GM21786 (cell line): Measurements from ENCODE around the gene PIWIL4.
"Not testable (repeated sequence)": the region's sequence is repeated elsewhere in the genome, so short reads cannot be mapped to it uniquely, and the experiment has no call there.

ENCODE experiments used
- ATAC-seq: cut with Tn5 transposase; IDR thresholded peaks from one replicate; pipeline ENCODE4 v1.9.1; 2021; ENCODE audit not compliant: unreplicated experiment

PIWIL4 gene

DNA sequence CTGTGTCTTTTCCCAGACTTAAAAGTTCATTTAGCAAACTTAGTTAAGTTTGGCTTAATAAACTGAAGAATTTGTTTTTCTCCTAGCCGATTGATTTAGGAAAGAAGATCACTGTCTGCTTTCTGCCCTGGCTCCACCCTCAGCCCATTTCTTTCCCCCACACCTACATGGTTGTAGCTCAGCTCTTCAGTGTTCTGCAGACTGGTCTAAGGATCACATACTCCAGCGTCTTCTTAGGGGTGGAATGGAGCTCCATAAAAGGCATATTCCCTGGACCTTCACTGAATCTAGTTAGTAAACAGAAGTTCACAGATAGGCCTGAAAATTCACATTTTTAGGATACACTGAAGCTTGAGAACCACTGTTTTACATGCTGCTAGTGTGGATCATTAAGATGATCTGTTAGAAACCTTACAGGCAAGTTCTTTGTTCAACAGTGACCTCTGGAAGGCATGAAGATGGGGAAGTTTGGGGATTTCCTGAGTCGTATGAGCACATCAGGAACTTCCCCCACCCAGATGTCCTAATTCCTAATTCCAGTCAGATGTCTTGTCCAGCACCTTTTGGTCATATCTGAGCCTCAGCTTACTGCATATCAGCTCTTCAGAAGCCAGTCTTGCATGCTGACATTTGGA is 16.8 kb downstream of the PIWIL4 start:
- ATAC-seq: peak; percentile 45

DNA sequence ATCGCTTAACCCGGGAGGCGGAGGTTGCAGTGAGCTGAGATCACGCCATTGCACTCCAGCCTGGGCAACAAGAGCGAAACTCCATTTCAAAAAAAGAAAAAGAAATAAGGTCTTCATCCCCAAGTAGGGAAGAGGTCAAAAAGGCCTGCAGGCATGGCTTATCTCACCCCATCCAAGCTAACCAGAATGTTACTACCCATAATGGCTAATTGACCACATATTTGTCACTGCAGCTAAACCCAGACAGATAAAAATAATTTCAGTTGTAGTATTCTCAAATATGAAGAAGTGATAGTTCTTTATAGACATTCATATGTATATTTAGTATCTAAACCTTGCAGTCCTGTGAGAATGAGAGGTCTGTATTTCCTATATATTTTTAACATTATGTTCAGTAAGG is 17.8 kb downstream of the PIWIL4 start:
- no peak for ATAC-seq

DNA sequence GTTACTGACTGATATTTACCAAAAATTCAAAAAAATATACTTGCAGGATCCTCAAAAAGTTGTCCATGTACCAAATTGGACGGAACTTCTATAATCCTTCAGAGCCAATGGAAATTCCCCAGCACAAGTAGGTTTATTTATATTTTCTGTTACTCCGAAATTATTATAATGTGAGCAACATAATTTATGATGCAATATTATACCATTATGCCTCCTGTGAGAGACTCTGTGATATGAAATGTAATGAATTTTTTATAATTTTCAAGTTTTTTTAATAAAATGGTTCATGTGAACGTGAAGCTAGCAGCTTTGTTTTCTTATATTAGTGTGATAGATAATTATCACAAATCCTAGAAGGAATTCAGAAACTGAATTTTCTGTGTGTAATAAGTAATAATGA is 18.2 kb downstream of the PIWIL4 start:
- no peak for ATAC-seq

DNA sequence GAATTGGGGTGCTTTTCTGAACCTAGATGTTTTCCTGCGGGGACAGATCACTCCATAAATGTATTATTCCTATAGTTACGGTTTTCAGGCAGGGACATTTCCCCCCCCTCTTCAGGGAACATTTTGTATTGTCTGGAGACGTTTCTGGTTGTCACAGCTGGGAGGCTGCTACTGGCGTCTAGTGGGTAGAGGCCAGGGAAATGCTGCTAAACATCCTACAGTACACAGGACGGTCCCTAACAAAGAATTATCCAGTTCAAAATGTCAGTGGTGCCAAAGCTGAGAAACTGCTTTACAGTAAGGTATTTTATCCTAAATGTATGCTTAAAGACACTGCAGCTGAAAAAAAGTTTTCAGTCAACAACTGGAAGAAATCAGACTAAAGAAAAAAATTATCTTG is 19.4 kb downstream of the PIWIL4 start:
- no peak for ATAC-seq

DNA sequence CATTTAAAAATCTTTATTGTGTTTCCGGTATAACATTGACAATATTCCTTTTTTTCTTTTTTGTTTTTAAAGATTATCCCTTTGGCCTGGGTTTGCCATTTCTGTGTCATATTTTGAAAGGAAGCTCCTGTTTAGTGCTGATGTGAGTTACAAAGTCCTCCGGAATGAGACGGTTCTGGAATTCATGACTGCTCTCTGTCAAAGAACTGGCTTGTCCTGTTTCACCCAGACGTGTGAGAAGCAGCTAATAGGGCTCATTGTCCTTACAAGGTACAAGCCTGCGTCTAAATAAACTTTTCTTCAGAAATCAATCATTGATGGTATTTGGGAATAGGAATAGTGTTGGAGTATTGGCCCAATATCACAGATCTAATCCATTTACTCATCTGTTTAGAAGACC is 19.8 kb downstream of the PIWIL4 start:
- ATAC-seq: no peak

DNA sequence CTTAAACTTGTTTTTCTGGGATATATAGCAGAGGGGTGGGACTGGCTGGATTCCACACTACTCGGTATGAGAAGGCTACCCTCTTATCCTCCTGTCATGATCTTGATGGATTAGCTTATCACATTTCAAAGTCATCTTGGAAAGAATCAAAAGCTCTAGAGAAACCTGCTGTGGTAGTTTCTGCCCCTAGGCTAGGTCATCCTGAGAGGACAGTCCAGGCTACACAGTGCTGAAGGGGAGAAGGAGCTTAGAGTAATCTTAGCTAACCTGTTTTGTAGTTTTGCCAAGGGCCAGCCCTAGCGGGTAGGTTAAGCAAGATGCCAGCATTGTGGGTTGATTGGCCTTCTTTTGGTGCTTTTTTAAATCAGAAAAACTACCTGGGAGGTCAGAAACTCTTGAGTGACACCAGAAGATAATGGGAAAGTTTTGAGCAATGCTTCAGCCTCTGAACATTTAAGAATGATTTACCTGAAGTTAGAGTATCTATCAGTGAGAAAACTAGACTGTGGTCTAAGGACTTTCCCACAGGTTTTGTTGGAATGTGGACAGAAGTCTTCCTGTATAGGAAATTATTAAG is 21.3 kb downstream of the PIWIL4 start:
- ATAC-seq: no peak

DNA sequence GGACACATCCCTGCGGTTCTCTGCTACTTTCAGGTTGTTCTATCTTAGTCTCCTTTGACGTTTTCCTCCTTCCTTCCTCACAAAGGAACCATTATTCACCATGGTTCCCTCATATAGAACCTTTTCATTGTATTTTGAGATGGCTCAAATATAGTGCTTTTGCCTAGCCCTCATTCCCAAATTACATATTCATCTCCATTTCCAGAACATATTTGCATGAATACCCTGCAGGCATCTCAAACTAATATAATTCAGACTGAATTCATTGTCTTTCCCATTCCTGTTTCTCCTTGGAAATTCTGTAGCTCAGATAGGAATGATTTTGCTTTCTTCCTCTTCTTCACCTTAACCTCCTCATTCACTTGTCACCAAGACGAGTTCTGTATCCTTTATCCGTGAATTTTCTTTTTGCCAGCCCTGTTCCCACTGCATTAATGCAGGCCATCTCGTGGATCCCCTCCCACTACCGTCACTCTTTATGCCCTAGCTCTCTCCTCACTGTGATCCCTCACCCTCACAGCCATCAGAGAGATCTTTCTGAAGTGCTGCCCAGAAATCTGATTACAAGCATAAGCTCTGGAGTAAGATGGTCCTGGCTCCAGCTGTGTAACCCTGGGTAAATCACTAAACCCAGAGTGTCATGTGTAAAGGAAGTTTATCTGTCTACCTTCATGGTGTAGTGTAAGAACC is 23.3 kb downstream of the PIWIL4 start:
- no peak for ATAC-seq

DNA sequence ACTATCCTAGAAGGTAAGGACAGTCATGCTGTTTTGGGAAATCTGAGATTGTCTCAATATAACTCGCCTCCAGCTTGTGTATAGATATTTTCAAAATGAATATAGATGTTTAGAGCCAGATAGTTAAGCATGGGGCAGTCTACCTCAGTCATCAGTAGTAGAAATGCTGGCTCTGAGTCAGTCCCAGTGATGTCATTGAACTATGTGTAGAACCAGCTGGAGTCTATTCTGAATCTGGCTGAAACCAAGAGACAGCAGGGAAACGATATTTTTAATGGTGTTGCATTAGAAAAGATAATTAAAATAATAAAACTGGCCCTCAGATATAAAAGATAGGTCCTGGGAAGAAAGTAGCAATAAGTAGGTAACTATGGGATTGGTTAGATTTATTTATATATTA is 25.9 kb downstream of the PIWIL4 start:
- ATAC-seq: no peak

DNA sequence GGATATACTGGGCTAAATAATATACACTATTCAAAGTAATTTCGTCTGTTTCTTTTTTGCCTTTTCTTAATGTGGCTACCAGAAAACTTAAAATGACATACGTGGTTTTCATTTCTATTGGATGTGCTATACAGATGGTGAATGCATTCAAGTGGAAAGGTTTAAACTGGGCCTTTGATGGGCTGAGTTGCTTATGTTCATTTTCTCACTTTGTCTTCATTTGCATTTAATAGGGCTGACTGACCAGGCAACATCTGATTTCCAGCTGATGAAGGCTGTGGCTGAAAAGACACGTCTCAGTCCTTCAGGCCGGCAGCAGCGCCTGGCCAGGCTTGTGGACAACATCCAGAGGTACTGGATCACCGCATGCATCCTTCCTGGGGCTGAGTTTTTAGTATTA is 27.9 kb downstream of the PIWIL4 start:
- ATAC-seq: peak; percentile 49

DNA sequence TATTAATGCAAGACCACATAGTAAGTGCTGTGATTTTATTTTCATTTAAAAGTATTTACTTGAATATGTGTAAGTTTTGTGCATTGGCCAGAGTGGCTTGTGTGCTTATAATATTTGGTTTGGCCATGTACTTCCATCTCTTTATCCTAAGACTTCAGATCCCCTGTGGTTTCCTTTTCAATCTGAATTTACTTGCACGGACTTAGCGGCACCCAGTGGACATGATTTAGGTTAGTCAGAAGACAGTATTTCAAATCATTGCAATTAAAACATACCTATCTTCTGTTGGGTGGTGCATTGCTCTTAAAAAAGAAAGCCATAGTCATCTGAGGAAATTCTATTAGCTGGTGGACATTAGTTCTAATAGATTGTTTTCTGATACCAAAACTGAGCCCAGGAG is 30.7 kb downstream of the PIWIL4 start:
- ATAC-seq: no peak

DNA sequence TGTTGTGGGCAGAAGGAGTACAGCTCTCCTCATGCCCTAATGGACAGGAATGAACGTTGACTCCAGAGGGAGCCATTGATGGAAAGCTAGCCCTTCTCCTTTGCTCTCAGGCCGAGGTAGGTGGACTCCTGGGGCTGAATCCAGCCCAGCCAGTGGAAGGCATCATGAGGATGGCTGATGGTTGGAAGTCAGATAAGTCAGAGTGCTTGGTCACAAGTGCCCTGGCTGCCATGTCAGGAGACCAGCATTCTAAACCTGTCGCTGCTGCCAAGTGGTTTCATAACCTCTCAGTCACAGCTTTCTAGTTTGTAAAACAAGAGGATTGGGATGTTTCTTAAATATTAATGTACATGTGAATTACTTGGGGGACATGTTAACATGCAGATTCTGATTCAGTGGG is 32.3 kb downstream of the PIWIL4 start:
- no peak for ATAC-seq

DNA sequence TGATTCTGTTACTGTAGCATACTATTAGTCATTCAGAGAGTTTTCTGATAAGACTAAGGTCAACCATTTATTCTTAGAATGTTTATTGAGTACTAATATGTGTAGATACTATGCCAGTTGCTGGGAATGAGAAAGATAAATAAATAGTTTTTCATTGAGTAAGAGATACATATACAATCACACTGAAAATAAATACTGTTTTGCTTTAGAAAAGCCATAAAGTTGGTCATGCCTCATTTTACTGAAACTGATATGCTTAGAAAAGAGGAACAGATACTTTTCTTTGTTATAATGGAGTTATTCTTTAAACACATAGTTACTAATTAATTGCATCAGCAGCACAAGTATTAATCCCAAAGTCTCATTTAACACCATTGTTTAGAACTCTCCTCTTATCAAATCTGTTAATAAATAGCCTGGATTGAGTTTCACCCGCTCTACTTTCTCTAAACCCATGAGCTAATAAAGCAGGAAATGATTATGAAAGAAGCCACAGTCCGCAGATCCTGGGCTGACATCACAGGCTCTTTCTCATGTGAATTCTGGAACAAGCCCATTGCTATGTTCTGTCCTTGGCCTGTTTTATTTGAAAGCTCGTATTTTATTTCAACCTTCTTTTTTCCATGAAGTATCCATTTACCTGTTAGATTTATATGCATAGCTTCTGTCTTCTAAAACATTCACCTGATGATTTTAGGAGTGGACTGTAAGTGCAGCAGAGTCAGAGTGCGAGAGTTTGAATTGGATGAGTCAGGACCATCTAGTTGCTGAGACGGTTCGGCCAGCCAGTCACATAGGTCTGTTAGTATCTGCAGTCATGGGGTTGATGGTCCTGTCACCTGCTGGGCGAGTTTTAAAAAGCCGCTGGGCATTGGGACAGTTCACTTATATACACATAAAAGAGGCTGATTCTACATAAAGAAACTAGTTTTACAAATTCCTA is 35.5 kb downstream of the PIWIL4 start:
- ATAC-seq: peak; percentile 92

DNA sequence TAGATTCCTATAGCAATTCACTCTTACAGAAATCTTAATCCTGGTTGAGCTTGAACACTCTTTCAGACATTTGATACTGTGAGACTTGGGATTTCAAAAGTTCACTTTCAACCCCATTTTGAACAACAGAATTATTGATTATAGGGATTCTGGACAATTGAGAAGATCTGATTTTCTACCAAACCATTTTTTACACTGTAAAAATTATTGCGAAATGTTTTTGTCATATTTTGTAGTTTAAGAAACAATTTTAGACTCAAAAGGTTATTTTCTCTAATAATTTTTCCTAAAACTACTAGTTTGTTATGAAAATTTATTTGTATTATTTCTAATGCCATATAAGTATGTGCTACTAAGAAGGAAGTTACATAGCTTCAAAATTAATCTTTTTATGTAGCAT is 36.4 kb downstream of the PIWIL4 start:
- no peak for ATAC-seq

DNA sequence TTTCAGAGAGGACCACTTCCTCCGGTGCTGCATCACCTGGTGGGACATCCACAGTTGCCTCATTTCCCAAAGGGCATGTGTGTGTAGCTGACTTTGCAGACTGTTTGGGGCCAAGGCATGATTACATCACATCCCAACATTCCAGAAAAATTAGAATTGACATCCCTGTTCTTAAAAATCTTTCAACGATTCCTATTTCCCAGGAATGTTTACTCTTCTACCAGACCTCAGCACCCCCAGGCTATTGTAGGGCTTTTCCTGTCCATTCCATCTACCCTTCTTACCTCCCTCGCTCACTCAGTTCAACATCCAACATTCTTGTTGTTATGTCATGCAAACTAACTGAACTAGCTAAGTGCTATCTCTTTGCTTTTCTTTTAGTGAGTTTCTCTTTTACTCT is 37.3 kb downstream of the PIWIL4 start:
- ATAC-seq: no peak

DNA sequence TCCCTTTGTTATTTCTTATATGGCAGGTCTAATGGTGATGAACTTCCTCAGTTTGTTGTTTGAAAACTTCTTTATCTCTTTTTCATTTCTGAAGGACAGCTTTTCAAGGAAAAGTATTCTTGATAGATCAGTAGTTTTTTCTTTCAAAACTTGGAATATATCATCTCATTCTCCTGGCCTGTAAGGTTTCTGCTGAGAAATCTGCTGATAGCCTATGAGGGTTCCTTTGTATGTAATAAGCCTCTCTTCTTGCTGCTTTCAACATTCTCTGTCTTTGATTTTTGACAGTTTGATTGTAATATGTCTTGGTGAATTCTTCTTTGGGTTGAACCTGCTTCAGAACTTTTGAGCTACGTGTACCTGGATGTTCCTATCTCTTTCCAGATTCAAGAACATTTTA is 46.0 kb downstream of the PIWIL4 start:
- ATAC-seq: no peak

DNA sequence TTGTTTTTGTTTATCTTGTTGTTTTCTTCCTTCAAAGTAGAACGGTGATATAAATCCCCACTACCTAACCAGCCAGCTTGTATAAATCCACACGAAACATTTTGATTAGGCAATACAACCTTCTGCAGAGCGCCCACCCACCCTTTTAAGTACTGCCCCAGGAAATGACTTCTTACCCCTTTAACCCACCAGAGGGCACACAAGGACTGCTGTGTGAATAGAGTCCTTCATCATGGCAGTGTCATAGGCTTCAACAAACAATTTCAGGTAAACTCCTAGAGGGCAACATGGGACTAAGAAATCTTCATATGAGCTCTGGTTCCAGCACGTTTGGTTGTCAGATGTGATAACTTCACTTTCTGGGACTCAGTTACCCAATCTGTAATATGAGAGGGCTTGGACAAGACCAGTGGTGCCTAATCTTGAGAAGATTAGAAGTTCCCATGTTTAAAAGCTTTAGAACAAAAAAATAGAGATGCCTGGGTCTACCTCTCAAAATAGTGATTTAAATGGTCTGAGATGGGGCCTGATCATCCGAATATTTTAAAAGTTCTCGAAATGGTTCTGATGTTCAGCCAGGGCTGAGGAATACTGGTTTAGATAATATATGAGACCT is 56.1 kb downstream of the PIWIL4 start:
- peak; percentile 75 for ATAC-seq

DNA sequence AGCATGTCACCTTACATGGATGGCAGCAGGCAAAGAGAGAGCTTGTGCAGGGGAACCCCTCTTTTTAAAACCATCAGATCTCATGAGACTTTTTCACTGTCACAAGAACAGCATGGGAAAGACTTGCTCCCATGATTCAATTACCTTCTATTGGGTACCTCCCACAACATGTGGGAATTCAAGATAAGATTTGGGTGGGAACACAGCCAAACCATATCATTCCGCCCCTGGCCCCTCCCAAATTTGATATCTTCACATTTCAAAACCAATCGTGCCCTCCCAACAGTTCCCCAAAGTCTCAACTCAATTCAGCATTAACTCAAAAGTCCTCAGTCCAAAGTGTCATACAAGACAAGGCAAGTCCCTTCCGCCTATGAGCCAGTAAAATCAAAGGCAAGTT is 58.3 kb downstream of the PIWIL4 start:
- ATAC-seq: not testable (repeated sequence)

DNA sequence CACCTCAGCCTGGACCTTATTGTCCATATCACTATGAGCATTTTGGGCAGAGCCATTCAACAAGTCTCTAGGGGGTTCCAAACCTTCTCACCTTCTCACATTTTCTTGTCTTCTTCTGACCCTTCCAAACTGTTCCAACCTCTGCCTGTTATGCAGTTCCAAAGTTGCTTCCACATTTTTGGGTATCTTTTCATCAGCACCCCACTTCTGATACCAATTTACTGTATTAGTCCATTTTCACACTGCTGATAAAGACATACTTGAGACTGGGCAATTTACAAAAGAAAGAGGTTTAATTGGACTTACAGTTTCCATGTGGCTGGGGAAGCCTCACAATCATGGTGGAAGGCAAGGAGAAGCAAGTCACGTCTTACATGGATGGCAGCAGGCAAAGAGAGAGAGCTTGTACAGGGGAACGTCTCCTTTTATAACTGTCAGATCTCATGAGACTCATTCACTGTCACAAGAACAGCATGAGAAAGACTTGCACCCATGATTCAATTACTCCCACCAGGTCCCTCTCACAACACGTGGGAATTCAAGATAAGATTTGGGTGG is 59.9 kb downstream of the PIWIL4 start:
- ATAC-seq: not testable (repeated sequence)

DNA sequence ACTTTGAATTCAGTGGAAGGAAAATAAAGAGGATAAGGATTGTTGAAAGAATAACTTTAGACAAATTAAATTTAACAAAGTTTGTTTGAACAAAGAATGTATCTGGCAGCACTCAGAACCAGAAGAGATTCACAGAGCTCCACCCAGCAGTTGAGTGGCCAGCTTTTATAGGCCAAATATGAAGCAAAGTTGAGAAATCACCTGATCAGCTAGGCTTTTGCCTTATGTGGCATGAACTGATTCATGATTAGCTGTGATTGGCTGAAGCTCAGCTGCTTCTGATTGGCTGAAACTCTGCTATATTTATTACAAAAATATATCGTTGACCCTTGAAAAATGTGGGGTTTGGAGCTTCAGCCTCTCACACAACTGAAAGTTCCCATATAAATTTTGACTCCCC is 62.6 kb downstream of the PIWIL4 start:
- no peak for ATAC-seq

DNA sequence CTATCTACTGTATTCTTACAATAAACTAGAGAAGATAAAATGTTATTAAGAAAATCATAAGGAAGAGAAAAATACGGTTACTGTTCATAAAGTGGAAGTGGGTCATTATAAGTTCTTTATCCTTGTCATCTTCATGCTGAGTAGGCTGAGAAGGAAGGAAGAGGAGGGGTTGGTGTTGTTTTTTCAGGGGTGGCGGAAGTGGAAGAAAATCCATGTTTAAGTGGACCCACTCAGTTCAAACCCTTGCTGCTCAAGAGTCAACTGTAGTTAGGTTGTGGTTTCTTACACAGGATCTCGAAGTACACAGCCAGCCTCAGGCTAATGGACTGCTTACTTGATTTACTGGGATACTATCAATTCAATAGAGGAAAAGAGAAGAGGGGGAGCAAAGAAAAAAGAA is 63.1 kb downstream of the PIWIL4 start:
- no peak for ATAC-seq

DNA sequence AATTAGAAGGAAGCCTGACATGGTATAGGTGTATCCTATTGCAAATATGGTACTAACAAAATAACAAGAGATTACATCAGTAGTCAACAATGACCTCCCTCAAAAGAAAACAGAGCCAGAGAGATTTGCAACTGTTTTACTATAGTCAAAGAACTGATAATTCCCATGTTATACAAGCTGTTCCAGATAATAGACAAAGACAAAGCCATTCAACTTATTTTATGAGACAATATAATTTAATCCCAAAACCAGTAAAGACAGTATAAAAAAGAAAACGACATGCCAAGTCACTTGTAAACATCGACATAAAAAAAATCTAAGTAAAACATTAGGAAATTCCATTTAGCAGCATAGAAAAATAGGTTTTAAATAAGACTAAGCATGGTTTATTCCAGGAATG is 65.2 kb downstream of the PIWIL4 start:
- no peak for ATAC-seq
